Stomach (tissue), 19 donors: ENCODE results near the gene NBPF11. TPM values are rescaled to one million over a fixed set of nuclear protein-coding genes. Genes with fewer than 3 reads are reported as not detected.
A peak's percentile ranks its signal among the peaks of the same experiment; 100 is the strongest.
"Not testable (repeated sequence)": the region's sequence is repeated elsewhere in the genome, so short reads cannot be mapped to it uniquely, and the experiment has no call there.

Experiments used
- DNase-seq, 2 donors: peaks; one replicate each; pipeline versions ENCODE4 v3.0.0 to v3.0.0-alpha.2; 2013 to 2019
- H3K27ac ChIP-seq, 5 donors: fragments of 200-600 bp in 4 of 5; sonication (generic) in 4 of 5; one replicate each; pipeline ENCODE4 v1.5.1; 2013 to 2019; ENCODE audit warnings: mild to moderate bottlenecking in 1 of 5, moderate library complexity in 1 of 5
- H3K27me3 ChIP-seq, 3 donors: fragments of 200-600 bp; sonication (generic); one replicate each; pipeline ENCODE4 v1.5.1; 2017 to 2019; ENCODE audit warnings: mixed run types in 1 of 3
- H3K36me3 ChIP-seq, 4 donors: fragments of 200-600 bp; sonication (generic); 1 replicate in 3 of 4; 2 replicates in 1 of 4; pipeline ENCODE4 v1.5.1; 2016 to 2019
- H3K4me1 ChIP-seq, 4 donors: fragments of 200-600 bp; sonication (generic); one replicate each; pipeline ENCODE4 v1.5.1; 2016 to 2019
- H3K4me3 ChIP-seq, 4 donors: fragments of 200-600 bp; sonication (generic) in 3 of 4; one replicate each; pipeline ENCODE4 v1.5.1; 2016 to 2019; ENCODE audit warnings: mild to moderate bottlenecking in 1 of 4
- H3K9me3 ChIP-seq, 4 donors: fragments of 200-600 bp; sonication (generic); one replicate each; pipeline ENCODE4 v1.5.1; 2016 to 2019
- POLR2AphosphoS5 ChIP-seq, 3 donors: sonication (generic); formaldehyde crosslinking; IDR thresholded peaks; one replicate each; pipeline ENCODE4 v1.6.1; 2016; ENCODE audit warnings: antibody characterized with exemption in 3 of 3
- WGBS, 5 donors: extraction: QIAGEN DNeasy Blood & Tissue Kit in 3 of 5; methylation state at CpG; one replicate each; pipeline versions ENCODE4 v1.1.5 to v1.1.7; 2013 to 2018; 5-methylcytosine and 5-hydroxymethylcytosine counted together
- intact Hi-C: fragments of 100-400 bp; cut with DNase I; formaldehyde crosslinking; loops from one replicate; pipeline ENCODE4 v1.15.1; 2023; ENCODE audit warnings: low total_unique reads
- long read RNA-seq, 10 donors: transcript quantifications; one replicate each; lab custom pipeline, GENCODE V29; 2026
- polyA plus RNA-seq, 3 donors: library from polyadenylated mRNA; stranded (reverse); fragments of 200-250 nt; gene quantifications; one replicate each; pipeline ENCODE4 v1.2.3, GENCODE V29; 2013
- total RNA-seq, 5 donors: library from RNA; depleted of rRNA; stranded (reverse); fragments of >200 nt; gene quantifications; one replicate each; pipeline versions ENCODE4 v1.1.0 to v1.2.3, GENCODE V29; 2014 to 2016
- donor health status: healthy with polysubstance abuse.
- donor health status: Bipolar disorder and iron deficiency.
- donor health status: healthy.

The NBPF11 gene
- 10 to 100 TPM in 4 of 5 donors, 1 to 10 TPM in 1; 5.8 to 37.9 (median 12.1) TPM for total RNA-seq
- 1 to 10 TPM; 2.6 to 6.2 (median 5.4) TPM for polyA plus RNA-seq
- long read RNA-seq, donor 1 = 0 reads
- long read RNA-seq, donor 2 = 0 reads
- long read RNA-seq, donor 3 = 0 reads
- long read RNA-seq, donor 4 = 0 reads
- long read RNA-seq, donor 5 = 0 reads
- long read RNA-seq, donor 6 = 0 reads
- long read RNA-seq, donor 7 = 0 reads
- long read RNA-seq, donor 8 = 0 reads
- long read RNA-seq, donor 9 = 0 reads
- long read RNA-seq, donor 10 = 0 reads

- intact Hi-C loops, H3K36me3 ChIP-seq, H3K9me3 ChIP-seq: not testable (repeated sequence)
- Histone ChIP-seq H3K27ac (peak within 1 kb of the TSS; percentile 74 to 93 (median 84)), H3K4me3 (peak within 1 kb of the TSS; percentile 68 to 77 (median 72)), H3K27me3 (peaks cover 0 to 18% (median 0%) of the 10 kb centered on the region in 3 donors), H3K4me1 (peaks cover 0 to 11% (median 5%) of the 10 kb centered on the region in 4 donors)
- peak; percentile 84 to 94 for DNase-seq
- TF ChIP-seq POLR2AphosphoS5 (IDR thresholded peaks at IDR 0.05) = peak in 2 of 3 donors; percentile 23 to 60
- WGBS, 5 donors = 0 to 1% (median 0%) methylated on average over 33 to 44 of the region's 45 CpGs
Measured at GRCh38 chr1:148151911-148152656, at the start of gene NBPF11. NBPF11 (minus strand) TSS chr1:148152281; CDS start chr1:148127003, 25,278 bp downstream.

- intact Hi-C loops, H3K27me3 ChIP-seq, H3K4me1 ChIP-seq, DNase-seq, H3K4me3 ChIP-seq, H3K9me3 ChIP-seq, H3K27ac ChIP-seq, H3K36me3 ChIP-seq: not testable (repeated sequence)
- WGBS, 5 donors = no CpG with 5 or more reads among the region's 3 CpGs
Measured at GRCh38 chr1:148197396-148197795, 45.3 kb upstream of the NBPF11 start.

- H3K4me1 ChIP-seq, H3K4me3 ChIP-seq, DNase-seq, H3K27ac ChIP-seq, H3K9me3 ChIP-seq, H3K36me3 ChIP-seq, intact Hi-C loops, H3K27me3 ChIP-seq: not testable (repeated sequence)
- no CpG with 5 or more reads among the region's 1 CpG for WGBS, 5 donors
Measured at GRCh38 chr1:148196949-148197348, 44.9 kb upstream of the NBPF11 start.

GRCh38 chr1:148195115-148195514 is 43.0 kb upstream of the NBPF11 start:
- 82 to 91% (median 89%) methylated on average over 1 of the region's 2 CpGs for WGBS, 5 donors
- H3K27ac ChIP-seq, DNase-seq, H3K4me1 ChIP-seq, H3K27me3 ChIP-seq, H3K4me3 ChIP-seq, intact Hi-C loops, H3K36me3 ChIP-seq, H3K9me3 ChIP-seq: not testable (repeated sequence)

- intact Hi-C loops, H3K36me3 ChIP-seq, H3K4me1 ChIP-seq, H3K9me3 ChIP-seq, H3K4me3 ChIP-seq, DNase-seq, H3K27ac ChIP-seq, H3K27me3 ChIP-seq: not testable (repeated sequence)
Measured at GRCh38 chr1:148188768-148189167, 36.7 kb upstream of the NBPF11 start.

GRCh38 chr1:148178682-148179081 is 26.6 kb upstream of the NBPF11 start:
- H3K27me3 ChIP-seq, H3K36me3 ChIP-seq, H3K4me1 ChIP-seq, DNase-seq, H3K9me3 ChIP-seq, H3K27ac ChIP-seq, H3K4me3 ChIP-seq, intact Hi-C loops: not testable (repeated sequence)

- DNase-seq, intact Hi-C loops, H3K36me3 ChIP-seq, H3K4me1 ChIP-seq, H3K27me3 ChIP-seq, H3K27ac ChIP-seq, H3K4me3 ChIP-seq, H3K9me3 ChIP-seq: not testable (repeated sequence)
- WGBS, 5 donors = 64 to 77% (median 70%) methylated on average over 2 of the region's 2 CpGs
Measured at GRCh38 chr1:148175414-148175813, 23.3 kb upstream of the NBPF11 start.

- H3K4me3 ChIP-seq, H3K36me3 ChIP-seq, H3K27ac ChIP-seq, H3K27me3 ChIP-seq, H3K9me3 ChIP-seq, H3K4me1 ChIP-seq, intact Hi-C loops, DNase-seq: not testable (repeated sequence)
Measured at GRCh38 chr1:148171995-148172394, 19.9 kb upstream of the NBPF11 start.
